Retinal pigment epithelial cell (primary cell): ENCODE results near the gene SMCO3.

Experiments
- DNase-seq: peaks from one replicate; pipeline ENCODE4 v3.0.0-alpha.2; 2010; ENCODE audit warnings: low read depth
- H3K4me3 ChIP-seq: 2 replicates; pipeline ENCODE4 v1.5.1; 2011; ENCODE audit warnings: mild to moderate bottlenecking, low read length, control low read depth, moderate library complexity
- TF ChIP-seq, protein P1 (sequence below): conservative IDR thresholded peaks from 2 replicates; pipeline ENCODE4 v1.5.1; 2011; ENCODE audit warnings: low read depth, low read length, control low read depth, inconsistent platforms

Gene SMCO3

DNA sequence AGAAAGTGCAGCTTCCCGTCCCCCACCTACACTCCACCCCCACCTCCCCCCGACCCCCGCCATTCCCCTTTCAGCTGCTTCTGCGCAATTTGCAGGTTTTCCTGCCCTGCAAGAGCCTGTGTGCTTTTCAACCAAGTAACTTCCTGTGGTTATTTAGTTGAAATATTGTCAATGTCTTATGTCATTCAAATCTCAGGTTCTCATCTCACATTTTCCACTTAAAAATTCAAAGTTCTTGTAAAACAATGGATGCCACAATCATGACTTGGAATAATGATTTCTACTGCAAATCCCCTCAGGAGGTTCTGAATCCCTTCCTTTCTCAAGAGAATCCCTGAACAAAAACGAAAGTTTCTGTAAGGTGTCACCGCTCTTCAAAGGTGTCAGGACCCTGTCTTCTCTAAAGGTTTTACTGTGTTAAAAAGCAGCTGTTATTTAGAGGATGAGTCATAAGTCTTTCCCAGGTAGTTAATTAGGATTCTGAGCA, 42.3 kb downstream of the SMCO3 start:
- no peak for DNase-seq
- H3K4me3 ChIP-seq: peak overlapping the region; percentile 89
- TF ChIP-seq, protein P1, sequence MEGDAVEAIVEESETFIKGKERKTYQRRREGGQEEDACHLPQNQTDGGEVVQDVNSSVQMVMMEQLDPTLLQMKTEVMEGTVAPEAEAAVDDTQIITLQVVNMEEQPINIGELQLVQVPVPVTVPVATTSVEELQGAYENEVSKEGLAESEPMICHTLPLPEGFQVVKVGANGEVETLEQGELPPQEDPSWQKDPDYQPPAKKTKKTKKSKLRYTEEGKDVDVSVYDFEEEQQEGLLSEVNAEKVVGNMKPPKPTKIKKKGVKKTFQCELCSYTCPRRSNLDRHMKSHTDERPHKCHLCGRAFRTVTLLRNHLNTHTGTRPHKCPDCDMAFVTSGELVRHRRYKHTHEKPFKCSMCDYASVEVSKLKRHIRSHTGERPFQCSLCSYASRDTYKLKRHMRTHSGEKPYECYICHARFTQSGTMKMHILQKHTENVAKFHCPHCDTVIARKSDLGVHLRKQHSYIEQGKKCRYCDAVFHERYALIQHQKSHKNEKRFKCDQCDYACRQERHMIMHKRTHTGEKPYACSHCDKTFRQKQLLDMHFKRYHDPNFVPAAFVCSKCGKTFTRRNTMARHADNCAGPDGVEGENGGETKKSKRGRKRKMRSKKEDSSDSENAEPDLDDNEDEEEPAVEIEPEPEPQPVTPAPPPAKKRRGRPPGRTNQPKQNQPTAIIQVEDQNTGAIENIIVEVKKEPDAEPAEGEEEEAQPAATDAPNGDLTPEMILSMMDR: no peak

DNA sequence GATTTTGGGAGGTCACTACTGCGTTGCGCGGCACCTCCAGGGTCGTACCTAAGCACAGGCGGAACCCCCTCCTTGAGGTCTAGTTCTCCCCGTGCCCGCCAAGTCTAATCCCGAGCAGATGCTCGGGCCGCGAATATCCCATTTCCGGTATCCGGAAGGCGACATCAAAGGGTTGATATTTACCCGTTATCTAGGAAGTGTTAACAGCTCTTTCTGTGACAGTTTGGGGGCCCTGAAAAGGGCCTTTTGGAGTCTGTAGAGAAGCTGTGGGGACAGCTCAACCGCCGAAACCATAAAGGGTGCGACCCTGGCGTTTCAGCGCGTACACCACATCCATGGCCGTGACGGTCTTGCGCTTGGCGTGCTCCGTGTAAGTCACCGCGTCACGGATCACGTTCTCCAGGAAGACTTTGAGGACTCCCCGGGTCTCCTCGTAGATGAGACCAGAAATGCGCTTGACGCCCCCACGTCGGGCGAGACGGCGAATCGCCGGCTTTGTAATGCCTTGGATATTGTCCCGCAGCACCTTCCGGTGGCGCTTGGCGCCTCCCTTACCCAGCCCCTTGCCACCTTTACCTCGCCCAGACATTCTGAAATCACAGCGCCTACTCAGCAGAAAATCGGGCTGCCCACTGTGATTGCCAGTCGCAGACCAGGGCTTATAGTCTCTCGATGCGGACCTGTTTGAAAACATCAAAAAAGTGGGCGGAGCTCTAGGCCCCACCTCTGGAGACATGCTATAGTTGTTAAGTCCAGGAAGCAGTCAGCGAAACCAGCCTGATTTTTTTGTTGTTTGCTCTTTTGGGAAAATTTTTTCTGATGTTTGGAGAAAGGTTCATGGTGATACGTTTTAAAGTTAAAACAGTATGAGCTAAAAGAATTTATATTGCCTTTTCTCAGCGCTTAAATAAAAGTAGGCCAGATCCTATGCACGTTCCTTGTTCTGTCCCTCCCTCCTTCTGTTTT, 43.2 kb downstream of the SMCO3 start:
- TF ChIP-seq, protein P1: no peak
- peak overlapping the region; percentile 89 for H3K4me3 ChIP-seq
- DNase-seq: peak; percentile 81

- peak; percentile 49 for DNase-seq
- TF ChIP-seq, protein P1: peak; percentile 82
- H3K4me3 ChIP-seq: peak overlapping the region; percentile 89
Observed at GRCh38 chr12:14769969-14770495, 44.0 kb downstream of the SMCO3 start.

DNA sequence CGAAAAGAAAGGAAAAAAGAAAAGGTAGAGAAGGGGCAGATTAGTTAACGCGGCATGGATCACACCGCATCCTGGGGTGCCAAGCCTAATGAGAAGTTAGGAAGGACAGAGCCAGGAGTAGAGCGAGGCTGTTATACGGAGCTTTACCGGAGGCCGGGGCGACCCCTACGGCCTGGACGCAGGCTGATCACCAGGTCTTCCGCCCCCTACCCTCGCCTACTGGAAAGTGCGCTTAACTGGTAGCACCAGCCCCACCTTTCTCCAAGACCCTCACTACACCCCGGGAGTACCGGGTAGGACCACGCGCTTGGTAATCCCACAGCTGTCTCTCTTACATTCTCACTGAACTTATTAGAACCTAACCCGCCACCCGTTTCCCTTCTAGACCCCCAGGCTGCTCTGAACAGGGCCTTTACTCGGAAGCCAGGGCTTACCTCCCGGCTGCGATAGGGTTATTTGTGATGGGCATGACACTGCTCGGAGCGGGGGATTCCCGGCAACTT, 44.5 kb downstream of the SMCO3 start:
- no peak for DNase-seq
- H3K4me3 ChIP-seq: peak overlapping the region; percentile 89
- TF ChIP-seq, protein P1: peak; percentile 40

DNA sequence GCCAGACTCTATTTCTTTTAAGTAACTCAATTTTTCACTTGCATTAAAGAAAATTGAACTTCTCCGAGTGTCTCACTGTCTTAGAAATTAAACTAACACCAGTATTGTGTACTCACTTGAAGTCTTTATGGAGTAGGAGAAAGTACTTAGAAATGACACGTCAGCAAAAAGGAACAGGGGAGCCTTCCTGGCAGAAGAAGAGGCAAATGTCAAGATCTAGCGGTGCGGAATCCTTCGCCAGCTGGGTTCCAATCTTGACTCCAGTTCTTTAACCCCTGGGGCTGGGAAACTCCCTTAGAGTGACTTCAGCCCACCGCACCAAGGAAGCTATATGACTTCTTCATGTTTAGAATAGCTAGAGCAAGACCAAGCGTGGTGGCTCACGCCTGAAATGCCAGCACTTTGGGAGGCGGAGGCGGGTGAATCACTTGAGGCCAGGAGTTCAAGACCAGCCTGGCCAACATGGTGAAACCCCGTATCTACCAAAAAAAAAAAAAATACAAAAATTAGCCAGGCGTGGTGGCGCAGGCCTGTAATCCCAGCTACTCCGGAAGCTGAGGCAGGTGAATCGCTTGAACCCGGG, 45.1 kb downstream of the SMCO3 start:
- peak overlapping the region; percentile 89 for H3K4me3 ChIP-seq
- no peak for DNase-seq
- TF ChIP-seq, protein P1: no peak

DNA sequence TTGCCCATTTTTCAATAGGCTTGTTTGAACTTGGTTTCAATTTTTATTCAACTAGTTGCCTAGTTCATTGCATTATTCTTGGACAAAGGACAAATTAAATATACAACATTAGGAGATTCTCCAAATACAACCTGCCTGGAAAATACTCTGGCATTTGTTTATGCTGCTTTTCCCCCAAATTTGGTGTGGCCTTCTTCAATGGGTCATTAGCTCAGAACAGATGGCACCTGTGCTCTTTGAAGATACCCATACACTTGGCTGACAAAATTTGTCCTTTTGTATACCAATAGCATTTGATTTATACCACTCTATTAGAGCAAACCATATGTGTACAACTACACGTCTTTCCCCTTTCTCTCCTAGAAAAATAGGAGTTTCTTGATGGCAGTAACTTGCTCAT, 46.4 kb downstream of the SMCO3 start:
- TF ChIP-seq, protein P1: no peak
- DNase-seq: no peak
- H3K4me3 ChIP-seq: no peak overlapping the region
